Measurements from ENCODE around the gene FOXO1.

FOXO1 gene

DNA sequence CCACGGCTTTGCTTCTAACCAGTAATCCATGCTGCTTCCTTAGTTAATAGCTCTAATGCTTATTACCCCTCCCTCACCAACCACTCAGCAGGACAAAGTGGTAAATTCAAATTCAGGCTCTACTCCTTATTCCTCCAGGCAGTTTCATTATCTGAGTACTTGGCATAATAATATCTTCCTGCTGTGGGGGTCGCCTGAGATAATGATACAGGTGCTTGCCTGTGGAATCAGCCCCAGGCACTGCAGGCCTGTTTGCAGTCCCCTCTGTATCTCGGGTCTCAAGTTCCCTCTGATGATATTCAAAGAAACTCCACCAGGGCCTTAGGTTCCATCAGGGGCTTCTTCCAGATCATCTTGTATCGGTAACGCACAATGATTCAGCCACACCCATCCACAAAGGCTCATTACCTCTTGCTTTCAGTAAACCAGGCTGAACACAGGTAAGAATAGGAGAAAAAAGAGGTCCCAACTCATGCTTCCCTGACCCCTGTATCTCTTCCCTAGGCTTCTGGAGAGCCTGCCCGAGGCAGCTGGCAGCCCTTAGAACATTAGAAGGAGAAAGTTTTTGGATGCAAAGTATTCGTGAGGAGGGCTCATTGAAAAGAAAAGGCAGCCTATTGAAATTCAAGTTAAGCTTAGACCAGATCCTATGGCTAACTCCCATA is 14.3 kb upstream of the FOXO1 start:
- Histone ChIP-seq H3K36me3 (ENCODE audit: insufficient read depth, low read length) (no peaks in the 10 kb centered on the region), H3K27ac (ENCODE audit: low read depth, low read length, poor library complexity, severe bottlenecking) (peak overlapping the region; percentile 76), H3F3A (ENCODE audit: insufficient read depth, low read length) (no peaks in the 10 kb centered on the region), H3K4me1 (ENCODE audit: insufficient read depth, low read length, severe bottlenecking) (peaks cover 45% of the 10 kb centered on the region), H3K4me2 (ENCODE audit: low read length) (no peak overlapping the region), H3K27me3 (ENCODE audit: insufficient read depth, low read length) (no peaks in the 10 kb centered on the region), H3K9me2 (ENCODE audit: low read depth, low read length) (no peaks in the 10 kb centered on the region), H2AFZ (ENCODE audit: low read length) (no peak overlapping the region), H3K4me3 (ENCODE audit: low read depth, low read length, poor library complexity, severe bottlenecking) (no peak overlapping the region), H3K9ac (ENCODE audit: low read length) (no peak overlapping the region), H4K20me1 (ENCODE audit: insufficient read depth, low read length) (no peaks in the 10 kb centered on the region), H3K79me2 (ENCODE audit: insufficient read depth, low read length) (no peaks in the 10 kb centered on the region), H3K9me3 (ENCODE audit: low read length) (no peaks in the 10 kb centered on the region)
- TF ChIP-seq, protein P1, sequence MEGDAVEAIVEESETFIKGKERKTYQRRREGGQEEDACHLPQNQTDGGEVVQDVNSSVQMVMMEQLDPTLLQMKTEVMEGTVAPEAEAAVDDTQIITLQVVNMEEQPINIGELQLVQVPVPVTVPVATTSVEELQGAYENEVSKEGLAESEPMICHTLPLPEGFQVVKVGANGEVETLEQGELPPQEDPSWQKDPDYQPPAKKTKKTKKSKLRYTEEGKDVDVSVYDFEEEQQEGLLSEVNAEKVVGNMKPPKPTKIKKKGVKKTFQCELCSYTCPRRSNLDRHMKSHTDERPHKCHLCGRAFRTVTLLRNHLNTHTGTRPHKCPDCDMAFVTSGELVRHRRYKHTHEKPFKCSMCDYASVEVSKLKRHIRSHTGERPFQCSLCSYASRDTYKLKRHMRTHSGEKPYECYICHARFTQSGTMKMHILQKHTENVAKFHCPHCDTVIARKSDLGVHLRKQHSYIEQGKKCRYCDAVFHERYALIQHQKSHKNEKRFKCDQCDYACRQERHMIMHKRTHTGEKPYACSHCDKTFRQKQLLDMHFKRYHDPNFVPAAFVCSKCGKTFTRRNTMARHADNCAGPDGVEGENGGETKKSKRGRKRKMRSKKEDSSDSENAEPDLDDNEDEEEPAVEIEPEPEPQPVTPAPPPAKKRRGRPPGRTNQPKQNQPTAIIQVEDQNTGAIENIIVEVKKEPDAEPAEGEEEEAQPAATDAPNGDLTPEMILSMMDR (IDR thresholded peaks at IDR 0.05; ENCODE audit: low read length): no peak
- TF ChIP-seq EZH2 (IDR thresholded peaks at IDR 0.05; ENCODE audit: borderline replicate concordance, low read length): no peak

DNA sequence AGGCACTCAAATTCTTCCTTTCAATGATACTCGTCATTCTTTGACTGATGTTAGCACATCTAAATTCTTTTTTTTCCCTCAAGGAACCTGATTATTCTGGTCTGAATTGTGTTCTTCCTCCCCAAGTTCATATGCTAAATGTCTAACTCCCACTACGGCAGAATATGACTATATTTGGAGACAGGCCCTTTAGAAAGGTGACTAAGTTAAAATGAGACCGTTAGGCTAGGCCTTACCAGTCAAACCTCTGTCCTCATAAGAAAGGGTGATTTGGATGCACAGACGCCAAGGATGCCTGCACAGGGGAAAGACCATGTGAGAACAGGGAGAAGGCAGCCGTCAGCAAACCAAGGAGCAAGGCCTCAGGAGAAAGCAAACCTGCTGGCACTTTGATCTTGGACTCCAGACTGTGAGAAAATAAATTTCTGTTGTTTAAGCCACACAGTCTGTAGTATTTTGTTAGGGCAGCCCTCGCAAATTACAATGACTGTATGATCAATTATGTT is 13.1 kb upstream of the FOXO1 start:
- Histone ChIP-seq H3F3A (ENCODE audit: insufficient read depth, low read length) (no peaks in the 10 kb centered on the region), H3K27ac (ENCODE audit: low read depth, low read length, poor library complexity, severe bottlenecking) (peak overlapping the region; percentile 59), H4K20me1 (ENCODE audit: insufficient read depth, low read length) (no peaks in the 10 kb centered on the region), H3K9me3 (ENCODE audit: low read length) (no peaks in the 10 kb centered on the region), H2AFZ (ENCODE audit: low read length) (peak overlapping the region; percentile 54; the same call in 1 of the 2 replicates), H3K27me3 (ENCODE audit: insufficient read depth, low read length) (no peaks in the 10 kb centered on the region), H3K9me2 (ENCODE audit: low read depth, low read length) (no peaks in the 10 kb centered on the region), H3K4me1 (ENCODE audit: insufficient read depth, low read length, severe bottlenecking) (peaks cover 45% of the 10 kb centered on the region), H3K4me3 (ENCODE audit: low read depth, low read length, poor library complexity, severe bottlenecking) (no peak overlapping the region), H3K9ac (ENCODE audit: low read length) (no peak overlapping the region), H3K4me2 (ENCODE audit: low read length) (no peak overlapping the region), H3K36me3 (ENCODE audit: insufficient read depth, low read length) (no peaks in the 10 kb centered on the region), H3K79me2 (ENCODE audit: insufficient read depth, low read length) (no peaks in the 10 kb centered on the region)
- no peak for TF ChIP-seq EZH2 (IDR thresholded peaks at IDR 0.05; ENCODE audit: borderline replicate concordance, low read length)
- TF ChIP-seq, protein P1 (IDR thresholded peaks at IDR 0.05; ENCODE audit: low read length): no peak

DNA sequence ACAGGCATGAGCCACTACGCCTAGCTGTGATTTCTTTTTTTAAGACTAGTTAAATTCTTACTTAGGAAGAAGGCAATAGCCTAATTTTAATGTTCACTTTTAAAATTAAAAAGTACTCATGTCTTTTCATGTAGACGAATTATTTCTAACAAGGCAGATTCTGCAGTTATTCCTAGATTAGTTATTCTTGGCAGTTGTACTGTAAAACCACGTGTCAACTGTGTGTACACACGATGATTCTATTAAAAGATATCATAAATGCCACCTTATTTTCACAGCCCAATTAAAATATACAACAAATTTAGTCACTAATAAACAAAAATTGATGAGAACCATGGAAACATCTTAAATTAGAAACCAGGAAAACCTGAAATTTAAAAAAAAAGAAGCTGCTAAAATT is 10.6 kb upstream of the FOXO1 start:
- Histone ChIP-seq H4K20me1 (ENCODE audit: insufficient read depth, low read length) (no peaks in the 10 kb centered on the region), H3K36me3 (ENCODE audit: insufficient read depth, low read length) (no peaks in the 10 kb centered on the region), H3K9me3 (ENCODE audit: low read length) (no peaks in the 10 kb centered on the region), H3K27me3 (ENCODE audit: insufficient read depth, low read length) (no peaks in the 10 kb centered on the region), H3K4me1 (ENCODE audit: insufficient read depth, low read length, severe bottlenecking) (peaks cover 38% of the 10 kb centered on the region), H3K9ac (ENCODE audit: low read length) (no peak overlapping the region), H3K4me2 (ENCODE audit: low read length) (no peak overlapping the region), H3K4me3 (ENCODE audit: low read depth, low read length, poor library complexity, severe bottlenecking) (no peak overlapping the region), H3K79me2 (ENCODE audit: insufficient read depth, low read length) (no peaks in the 10 kb centered on the region), H3K9me2 (ENCODE audit: low read depth, low read length) (no peaks in the 10 kb centered on the region), H3F3A (ENCODE audit: insufficient read depth, low read length) (no peaks in the 10 kb centered on the region), H2AFZ (ENCODE audit: low read length) (no peak overlapping the region), H3K27ac (ENCODE audit: low read depth, low read length, poor library complexity, severe bottlenecking) (no peak overlapping the region)
- no peak for TF ChIP-seq EZH2 (IDR thresholded peaks at IDR 0.05; ENCODE audit: borderline replicate concordance, low read length)
- TF ChIP-seq, protein P1 (IDR thresholded peaks at IDR 0.05; ENCODE audit: low read length): no peak
